Iris pigment epithelial cell (primary cell): ENCODE measurements around the gene MNT.
"Not testable (repeated sequence)": the region's sequence is repeated elsewhere in the genome, so short reads cannot be mapped to it uniquely, and the experiment has no call there.

Source experiments
- DNase-seq: peaks from one replicate; pipeline ENCODE4 v3.0.0-alpha.2; 2011; ENCODE audit warnings: low read depth

The MNT gene

GRCh38 chr17:2400877-2401425 lies at the start of gene MNT:
Gene MNT (minus strand): TSS chr17:2401060. CDS start chr17:2400712, 348 bp downstream.
- DNase-seq, result peak; percentile 97

- no peak for DNase-seq
These were observed 49.3 kb upstream of the MNT start for GRCh38 chr17:2450016-2450650.

- DNase-seq, result no peak
These were observed 48.6 kb upstream of the MNT start for GRCh38 chr17:2449486-2449885.

- DNase-seq, result not testable (repeated sequence)
These were observed 46.6 kb upstream of the MNT start for GRCh38 chr17:2447479-2447878.

- DNase-seq, result no peak
These were observed 44.8 kb upstream of the MNT start for GRCh38 chr17:2445638-2446037.

- peak; percentile 43 for DNase-seq
These were observed 43.5 kb upstream of the MNT start for GRCh38 chr17:2444382-2444781.

GRCh38 chr17:2442166-2442565 lies 41.3 kb upstream of the MNT start:
- DNase-seq, result no peak

- DNase-seq, result no peak
These were observed 40.1 kb upstream of the MNT start for GRCh38 chr17:2440930-2441329.

- DNase-seq, result peak; percentile 93
These were observed 39.1 kb upstream of the MNT start for GRCh38 chr17:2439997-2440396.

- peak; percentile 94 for DNase-seq
These were observed 38.0 kb upstream of the MNT start for GRCh38 chr17:2438823-2439222.

- DNase-seq, result no peak
These were observed 35.6 kb upstream of the MNT start for GRCh38 chr17:2436316-2436905.

- DNase-seq, result no peak
These were observed 35.0 kb upstream of the MNT start for GRCh38 chr17:2435862-2436261.

GRCh38 chr17:2435181-2435741 lies 34.4 kb upstream of the MNT start:
- no peak for DNase-seq

GRCh38 chr17:2433696-2434095 lies 32.8 kb upstream of the MNT start:
- no peak for DNase-seq

- DNase-seq, result no peak
These were observed 27.1 kb upstream of the MNT start for GRCh38 chr17:2427910-2428309.

- no peak for DNase-seq
These were observed 26.4 kb upstream of the MNT start for GRCh38 chr17:2427215-2427614.

GRCh38 chr17:2423271-2423670 lies 22.4 kb upstream of the MNT start:
- DNase-seq, result no peak

- DNase-seq, result no peak
These were observed 20.7 kb upstream of the MNT start for GRCh38 chr17:2421315-2422147.

- DNase-seq, result no peak
These were observed 19.3 kb upstream of the MNT start for GRCh38 chr17:2420176-2420575.

GRCh38 chr17:2419486-2419885 lies 18.6 kb upstream of the MNT start:
- DNase-seq, result no peak

GRCh38 chr17:2418572-2418971 lies 17.7 kb upstream of the MNT start:
- DNase-seq, result peak; percentile 64

GRCh38 chr17:2416010-2416734 lies 15.3 kb upstream of the MNT start:
- DNase-seq, result peak; percentile 82
